ENCODE measurements around the gene OR2T35. TPM values are rescaled to one million over a fixed set of nuclear protein-coding genes. Genes with fewer than 3 reads are reported as not detected.

The OR2T35 gene
- total RNA-seq, 2 donors from 2014 or later = not detected

DNA sequence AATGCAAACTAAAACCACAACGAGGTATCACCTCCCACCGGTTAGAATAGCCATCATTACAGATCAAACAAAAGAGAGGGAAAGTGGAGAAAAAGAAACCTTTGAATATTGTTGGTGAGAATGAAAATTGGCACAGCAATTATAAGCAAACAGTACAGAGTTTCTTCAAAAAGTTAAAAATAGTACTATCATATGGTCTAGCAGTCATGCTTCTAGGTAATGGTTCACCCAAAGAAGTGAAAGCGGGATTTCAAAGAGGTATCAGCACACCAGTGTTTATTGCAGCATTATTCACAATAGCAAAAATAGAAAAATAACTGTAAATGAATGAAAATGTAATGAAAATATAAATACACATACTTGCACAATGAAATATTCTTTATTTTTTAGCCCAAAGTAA lies 55.7 kb downstream of the OR2T35 start:
- no peaks in the 10 kb centered on the region for H3K36me3 ChIP-seq
- no peak overlapping the region for H3K4me3 ChIP-seq
- no peak overlapping the region for H3K27ac ChIP-seq
- TF ChIP-seq, protein P1, sequence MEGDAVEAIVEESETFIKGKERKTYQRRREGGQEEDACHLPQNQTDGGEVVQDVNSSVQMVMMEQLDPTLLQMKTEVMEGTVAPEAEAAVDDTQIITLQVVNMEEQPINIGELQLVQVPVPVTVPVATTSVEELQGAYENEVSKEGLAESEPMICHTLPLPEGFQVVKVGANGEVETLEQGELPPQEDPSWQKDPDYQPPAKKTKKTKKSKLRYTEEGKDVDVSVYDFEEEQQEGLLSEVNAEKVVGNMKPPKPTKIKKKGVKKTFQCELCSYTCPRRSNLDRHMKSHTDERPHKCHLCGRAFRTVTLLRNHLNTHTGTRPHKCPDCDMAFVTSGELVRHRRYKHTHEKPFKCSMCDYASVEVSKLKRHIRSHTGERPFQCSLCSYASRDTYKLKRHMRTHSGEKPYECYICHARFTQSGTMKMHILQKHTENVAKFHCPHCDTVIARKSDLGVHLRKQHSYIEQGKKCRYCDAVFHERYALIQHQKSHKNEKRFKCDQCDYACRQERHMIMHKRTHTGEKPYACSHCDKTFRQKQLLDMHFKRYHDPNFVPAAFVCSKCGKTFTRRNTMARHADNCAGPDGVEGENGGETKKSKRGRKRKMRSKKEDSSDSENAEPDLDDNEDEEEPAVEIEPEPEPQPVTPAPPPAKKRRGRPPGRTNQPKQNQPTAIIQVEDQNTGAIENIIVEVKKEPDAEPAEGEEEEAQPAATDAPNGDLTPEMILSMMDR (IDR thresholded peaks at IDR 0.05) = no peak
- DNase-seq (ENCODE audit: low spot score) = no peak
- H3K9me3 ChIP-seq = no peaks in the 10 kb centered on the region
- H3K4me1 ChIP-seq = no peaks in the 10 kb centered on the region
- no peaks in the 10 kb centered on the region for H3K27me3 ChIP-seq

Other genes with a start within 250 kb of the OR2T35 start
- not detected for gene OR2T1, start 242.2 kb downstream of the OR2T35 start, total RNA-seq
- not detected for gene OR2T2, start 199.6 kb downstream of the OR2T35 start, total RNA-seq
- gene OR2T3, start 171.9 kb downstream of the OR2T35 start, total RNA-seq = not detected
- gene OR2T5, start 156.7 kb downstream of the OR2T35 start, total RNA-seq = not detected
- gene OR2G6, start 137.2 kb downstream of the OR2T35 start, total RNA-seq = not detected
- gene OR2T29, start 82.5 kb downstream of the OR2T35 start, total RNA-seq = not detected
- gene OR2T34, start 70.5 kb downstream of the OR2T35 start, total RNA-seq = not detected
- not detected for gene OR2T10, start 47.6 kb downstream of the OR2T35 start, total RNA-seq
- not detected for gene OR2T11, start 10.2 kb downstream of the OR2T35 start, total RNA-seq
- not detected for gene OR2T27, start 10.2 kb upstream of the OR2T35 start, total RNA-seq
- gene OR14I1, start 57.5 kb upstream of the OR2T35 start, total RNA-seq = not detected
- gene LYPD8, start 110.5 kb upstream of the OR2T35 start, total RNA-seq = not detected
- gene SH3BP5L, start 180.6 kb upstream of the OR2T35 start, total RNA-seq = 10 to 100 TPM; 13.6 to 18.5 TPM
- gene ZNF672, start 192.9 kb upstream of the OR2T35 start, total RNA-seq = 10 to 100 TPM; 55.3 to 59.1 TPM
- 10 to 100 TPM in 1 of 2 donors, 1 to 10 TPM in 1; 9.7 to 11.8 TPM for gene ZNF692, start 213.8 kb upstream of the OR2T35 start, total RNA-seq

All from right atrium auricular region (tissue), 2 donors.